Endothelial cell of umbilical vein (primary cell): ENCODE measurements around the gene MED6.

ENCODE experiments used
- CTCF ChIP-seq, 2 donors: IDR thresholded peaks; 1 replicate in 1 of 2; 2 replicates in 1 of 2; pipeline ENCODE4 v1.5.1; 2011; ENCODE audit warnings: low read length in 2 of 2, mild to moderate bottlenecking in 2 of 2, moderate library complexity in 2 of 2, control low read depth in 1 of 2, inconsistent platforms in 1 of 2, low read depth in 1 of 2; ENCODE audit not compliant: insufficient read depth in 1 of 2; ENCODE audit errors: extremely low read depth in 1 of 2
- EZH2 ChIP-seq: IDR thresholded peaks from 2 replicates; pipeline ENCODE4 v1.6.1; 2012; ENCODE audit warnings: borderline replicate concordance, low read depth, mild to moderate bottlenecking, moderate library complexity, low read length, inconsistent platforms; ENCODE audit not compliant: severe bottlenecking
- FOS ChIP-seq: IDR thresholded peaks from 2 replicates; pipeline ENCODE4 v1.6.1; 2011; ENCODE audit warnings: mild to moderate bottlenecking, low read length, moderate library complexity, borderline replicate concordance; ENCODE audit not compliant: insufficient read depth
- MAX ChIP-seq: IDR thresholded peaks from 2 replicates; pipeline ENCODE4 v1.6.1; 2011; ENCODE audit not compliant: insufficient read depth, insufficient read length
- MYC ChIP-seq: IDR thresholded peaks from one replicate; pipeline ENCODE4 v1.6.1; 2011; ENCODE audit warnings: mild to moderate bottlenecking, low read depth, low read length
- POLR2A ChIP-seq: IDR thresholded peaks from 2 replicates; pipeline ENCODE4 v1.6.1; 2012; ENCODE audit warnings: low read depth, mild to moderate bottlenecking, control low read depth, low read length
- POLR2AphosphoS5 ChIP-seq: IDR thresholded peaks from 2 replicates; pipeline ENCODE4 v1.6.1; 2012; ENCODE audit warnings: low read depth, mild to moderate bottlenecking, control low read depth, low read length, moderate library complexity; ENCODE audit not compliant: insufficient read depth

- no peak for TF ChIP-seq CTCF (IDR thresholded peaks at IDR 0.05; ENCODE audit: extremely low read depth in 1 of 2, insufficient read depth in 1 of 2, low read depth in 1 of 2, low read length in 2 of 2)
- TF ChIP-seq EZH2, result no peak
- TF ChIP-seq POLR2AphosphoS5, result no peak
- TF ChIP-seq FOS, result no peak
- no peak for TF ChIP-seq POLR2A
- no peak for TF ChIP-seq MAX
- TF ChIP-seq MYC, result no peak
Observed at GRCh38 chr14:70624972-70625371, 24.5 kb upstream of the MED6 start.
